ENCODE results near the gene INPP5E.

DNA sequence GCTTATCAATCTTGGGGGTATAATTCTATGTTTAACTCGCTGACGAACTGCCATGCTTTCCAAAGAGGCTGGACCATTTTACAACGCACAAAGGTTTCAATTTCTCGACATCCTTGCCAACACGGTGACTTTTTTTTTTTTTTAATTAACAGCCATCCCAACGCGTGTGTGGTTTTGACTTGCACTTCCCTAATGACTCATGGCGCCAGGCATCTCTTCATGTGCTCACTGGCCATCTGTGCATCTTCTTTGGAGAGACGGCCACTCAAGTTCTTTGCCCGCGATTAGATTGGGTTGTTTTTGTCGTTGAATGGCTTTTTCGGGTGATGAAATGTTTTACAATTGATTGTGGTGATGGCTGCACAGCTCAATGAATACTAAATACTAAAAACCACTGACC lies 53.6 kb downstream of the INPP5E start:
- TF ChIP-seq, protein P1, sequence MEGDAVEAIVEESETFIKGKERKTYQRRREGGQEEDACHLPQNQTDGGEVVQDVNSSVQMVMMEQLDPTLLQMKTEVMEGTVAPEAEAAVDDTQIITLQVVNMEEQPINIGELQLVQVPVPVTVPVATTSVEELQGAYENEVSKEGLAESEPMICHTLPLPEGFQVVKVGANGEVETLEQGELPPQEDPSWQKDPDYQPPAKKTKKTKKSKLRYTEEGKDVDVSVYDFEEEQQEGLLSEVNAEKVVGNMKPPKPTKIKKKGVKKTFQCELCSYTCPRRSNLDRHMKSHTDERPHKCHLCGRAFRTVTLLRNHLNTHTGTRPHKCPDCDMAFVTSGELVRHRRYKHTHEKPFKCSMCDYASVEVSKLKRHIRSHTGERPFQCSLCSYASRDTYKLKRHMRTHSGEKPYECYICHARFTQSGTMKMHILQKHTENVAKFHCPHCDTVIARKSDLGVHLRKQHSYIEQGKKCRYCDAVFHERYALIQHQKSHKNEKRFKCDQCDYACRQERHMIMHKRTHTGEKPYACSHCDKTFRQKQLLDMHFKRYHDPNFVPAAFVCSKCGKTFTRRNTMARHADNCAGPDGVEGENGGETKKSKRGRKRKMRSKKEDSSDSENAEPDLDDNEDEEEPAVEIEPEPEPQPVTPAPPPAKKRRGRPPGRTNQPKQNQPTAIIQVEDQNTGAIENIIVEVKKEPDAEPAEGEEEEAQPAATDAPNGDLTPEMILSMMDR (IDR thresholded peaks at IDR 0.05) = no peak
- TF ChIP-seq EZH2 (IDR thresholded peaks at IDR 0.05; ENCODE audit: borderline replicate concordance, insufficient read depth, low read depth, low read length, poor library complexity, severe bottlenecking) = no peak
